ES-I3 (cell line): ENCODE results near the gene FSTL5.
A peak's percentile ranks its signal among the peaks of the same experiment; 100 is the strongest.
"Not testable (repeated sequence)": the region's sequence is repeated elsewhere in the genome, so short reads cannot be mapped to it uniquely, and the experiment has no call there.

ENCODE experiments used
- H3K36me3 ChIP-seq: 2 replicates; pipeline ENCODE4 v1.6.1; 2013; ENCODE audit warnings: mild to moderate bottlenecking, low read length, control low read depth, moderate library complexity; ENCODE audit not compliant: insufficient read depth
- H3K4me1 ChIP-seq: 2 replicates; pipeline ENCODE4 v1.6.1; 2013; ENCODE audit warnings: mild to moderate bottlenecking, control low read depth, low read length; ENCODE audit not compliant: insufficient read depth
- H3K9ac ChIP-seq: 2 replicates; pipeline ENCODE4 v1.6.1; 2013; ENCODE audit warnings: low read depth, mild to moderate bottlenecking, low read length, moderate library complexity
- H3K9me3 ChIP-seq: 2 replicates; pipeline ENCODE4 v1.6.1; 2013; ENCODE audit warnings: mild to moderate bottlenecking, low read length, moderate library complexity; ENCODE audit not compliant: control insufficient read depth, insufficient read depth

FSTL5 gene

DNA sequence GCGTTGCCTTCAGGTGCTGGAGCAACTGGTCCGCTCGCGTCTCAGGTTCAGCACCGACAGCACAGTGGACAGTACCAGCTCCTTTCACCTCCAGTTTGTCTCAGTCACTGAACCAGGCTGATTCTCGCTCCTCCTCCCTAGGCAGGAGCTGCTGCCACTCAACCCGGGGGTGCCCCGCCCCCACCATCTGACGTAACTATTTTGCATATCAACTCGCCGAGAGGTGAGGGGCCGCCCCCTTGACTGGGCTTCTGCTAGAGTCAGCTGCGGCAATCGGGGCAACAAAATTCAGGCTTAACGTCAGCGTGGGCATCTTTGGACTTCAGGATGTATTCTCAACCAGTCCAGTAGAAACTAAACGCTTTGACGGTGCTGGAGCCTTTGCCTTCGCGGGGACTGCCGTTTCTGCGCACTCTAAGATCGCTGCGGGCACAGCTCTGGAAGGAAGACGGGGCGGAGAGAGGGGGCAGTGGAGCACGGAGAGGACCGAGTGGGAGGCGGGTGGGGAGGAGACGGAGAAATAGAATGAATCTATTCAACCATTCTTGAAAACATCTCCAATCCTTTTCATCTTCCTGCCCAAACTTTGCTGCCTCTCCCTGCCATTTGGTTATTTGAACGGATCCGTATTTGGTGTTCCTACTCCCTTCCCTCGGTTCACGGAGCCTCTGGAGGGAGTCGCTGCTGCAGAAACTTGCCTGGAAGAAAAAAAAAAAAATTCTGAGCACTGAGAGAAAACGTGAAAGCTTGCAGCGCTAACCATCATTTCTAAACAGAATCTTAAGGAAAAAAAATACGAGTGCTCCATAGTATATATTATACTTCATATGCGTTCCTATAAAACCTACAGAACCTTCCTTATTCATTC is at the start of gene FSTL5:
Gene FSTL5 (minus strand): TSS at position 109 of the 868 bp plus-strand sequence. CDS start 52,604 bp downstream, outside the sequence.
- H3K4me1 ChIP-seq = no peaks in the 10 kb centered on the region
- H3K9ac ChIP-seq = peak within 1 kb of the TSS; percentile 92
- H3K9me3 ChIP-seq = no peaks in the 10 kb centered on the region
- H3K36me3 ChIP-seq = no peaks in the 10 kb centered on the region

DNA sequence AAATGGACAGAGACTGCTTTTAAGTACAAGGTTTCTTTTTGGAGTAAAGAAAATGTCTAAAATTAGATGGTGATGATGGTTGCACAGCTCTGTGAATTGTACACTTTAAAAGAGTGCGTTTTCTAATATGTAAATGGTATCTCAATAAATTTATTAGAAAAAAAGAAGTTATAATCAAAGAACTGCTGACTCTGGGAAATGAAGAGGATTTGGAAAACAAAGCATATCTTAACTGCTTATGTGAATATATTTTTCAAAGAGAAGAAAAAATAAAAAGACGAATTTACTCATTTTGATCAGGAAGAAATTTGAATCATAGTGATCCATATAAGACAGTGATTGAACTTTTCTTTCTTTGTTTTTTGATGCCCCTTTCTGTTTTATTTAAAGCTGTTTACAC is 45.9 kb upstream of the FSTL5 start:
- Histone ChIP-seq H3K4me1 (no peaks in the 10 kb centered on the region), H3K36me3 (no peaks in the 10 kb centered on the region), H3K9ac (no peak overlapping the region), H3K9me3 (no peaks in the 10 kb centered on the region)

DNA sequence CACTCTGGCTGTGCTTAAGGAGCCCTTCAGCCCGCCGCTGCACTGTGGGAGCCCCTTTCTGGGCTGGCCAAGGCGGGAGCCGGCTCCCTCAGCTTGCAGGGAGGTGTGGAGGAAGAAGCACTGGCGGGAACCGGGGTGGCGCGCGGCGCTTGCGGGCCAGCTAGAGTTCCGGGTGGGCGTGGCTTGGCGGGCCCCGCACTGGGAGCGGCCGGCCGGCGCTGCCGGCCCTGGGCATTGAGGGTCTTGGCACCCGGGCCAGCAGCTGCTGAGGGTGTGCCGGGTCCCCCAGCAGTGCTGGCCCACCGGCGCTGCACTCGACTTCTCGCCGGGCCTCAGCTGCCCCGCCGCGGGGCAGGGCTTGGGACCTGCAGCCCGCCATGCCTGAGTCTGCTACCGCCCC is 39.7 kb upstream of the FSTL5 start:
- not testable (repeated sequence) for H3K9ac ChIP-seq, H3K9me3 ChIP-seq, H3K4me1 ChIP-seq, H3K36me3 ChIP-seq

DNA sequence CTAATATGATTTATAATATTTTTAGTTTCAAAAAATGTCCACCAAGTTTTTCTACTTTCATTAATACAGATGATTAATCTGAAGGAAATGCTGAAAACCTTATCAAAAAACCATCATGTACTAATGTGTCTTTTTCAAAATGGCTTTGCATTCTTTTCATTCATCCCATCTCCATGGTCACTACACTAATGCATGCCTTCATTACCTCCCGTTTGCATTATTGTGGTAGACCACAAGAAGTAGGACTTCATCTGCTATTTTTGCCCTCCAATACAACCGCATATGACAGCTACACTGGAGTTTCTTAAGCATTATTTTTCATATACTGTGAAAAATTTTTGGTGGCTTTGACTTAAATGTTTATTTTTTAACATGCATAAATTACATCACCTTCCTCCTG is 37.9 kb upstream of the FSTL5 start:
- Histone ChIP-seq H3K9me3 (no peaks in the 10 kb centered on the region), H3K36me3 (no peaks in the 10 kb centered on the region), H3K4me1 (no peaks in the 10 kb centered on the region), H3K9ac (no peak overlapping the region)

DNA sequence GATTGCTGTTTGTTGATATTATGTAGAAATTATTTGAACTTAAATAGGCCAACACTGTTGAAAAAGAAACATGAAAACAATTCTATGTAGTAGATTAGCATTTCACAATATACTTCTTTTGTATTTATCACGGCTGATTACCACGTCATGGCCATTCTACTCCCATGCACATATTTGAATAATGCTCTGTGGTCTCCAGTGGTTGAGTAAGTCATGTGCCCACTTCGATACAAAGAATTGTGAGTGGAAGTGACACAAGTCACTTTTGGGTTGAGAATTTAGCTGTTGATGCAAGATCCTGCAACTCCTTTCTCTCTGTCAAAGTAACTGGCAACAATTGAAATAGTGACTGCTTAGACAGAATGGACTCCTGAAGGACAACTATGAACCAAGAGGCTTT is 6.7 kb upstream of the FSTL5 start:
- Histone ChIP-seq H3K36me3 (no peaks in the 10 kb centered on the region), H3K9ac (no peak overlapping the region), H3K9me3 (no peaks in the 10 kb centered on the region), H3K4me1 (no peaks in the 10 kb centered on the region)

DNA sequence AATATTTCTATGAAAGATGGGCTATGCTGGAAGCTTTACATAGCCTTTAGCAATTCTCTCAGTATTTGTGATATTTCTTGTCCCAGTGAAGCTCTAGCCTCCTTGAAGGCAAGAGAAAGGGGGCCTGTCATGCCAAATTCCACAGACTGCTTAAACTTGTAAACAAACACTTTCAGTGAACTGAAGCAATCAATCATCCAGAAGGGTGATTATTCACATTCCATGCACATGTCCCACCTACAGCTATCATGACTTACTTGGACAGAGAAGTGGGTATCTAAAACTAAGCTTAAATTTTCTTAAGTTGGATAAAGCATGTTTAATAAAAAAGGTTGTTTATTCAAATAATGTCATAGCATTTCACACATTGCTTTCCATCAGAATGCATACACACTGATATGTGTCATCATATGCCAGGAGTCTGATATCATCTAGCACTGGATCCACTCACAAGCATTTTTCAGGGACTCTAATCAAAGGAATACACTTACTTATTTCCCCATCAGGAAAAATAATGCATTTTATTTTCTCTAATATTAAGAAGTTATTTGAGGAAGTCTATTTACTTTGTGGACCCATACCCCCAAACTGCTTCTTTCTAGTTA is 1.2 kb upstream of the FSTL5 start:
- Histone ChIP-seq H3K36me3 (no peaks in the 10 kb centered on the region), H3K9me3 (no peaks in the 10 kb centered on the region), H3K9ac (no peak overlapping the region), H3K4me1 (no peaks in the 10 kb centered on the region)

DNA sequence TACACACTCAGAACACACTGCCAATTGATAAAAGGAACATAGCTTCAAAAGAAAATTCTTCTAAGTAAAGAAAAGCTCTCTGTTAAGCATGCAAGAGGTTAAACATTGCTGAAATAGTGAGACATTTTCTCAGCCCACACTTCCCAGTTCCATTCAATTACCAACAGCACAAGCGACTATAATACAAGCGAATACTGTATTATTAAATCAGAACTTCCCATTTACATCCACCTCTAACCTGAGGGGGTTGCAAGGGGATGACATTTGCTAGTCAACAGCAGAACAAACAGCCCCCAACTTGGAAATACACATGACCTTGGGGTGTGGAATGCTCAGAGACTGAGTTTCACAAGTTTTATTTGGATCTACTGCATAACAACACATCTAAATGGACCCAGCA is 1.1 kb downstream of the FSTL5 start:
- Histone ChIP-seq H3K9me3 (no peaks in the 10 kb centered on the region), H3K4me1 (no peaks in the 10 kb centered on the region), H3K36me3 (no peaks in the 10 kb centered on the region), H3K9ac (no peak overlapping the region)

DNA sequence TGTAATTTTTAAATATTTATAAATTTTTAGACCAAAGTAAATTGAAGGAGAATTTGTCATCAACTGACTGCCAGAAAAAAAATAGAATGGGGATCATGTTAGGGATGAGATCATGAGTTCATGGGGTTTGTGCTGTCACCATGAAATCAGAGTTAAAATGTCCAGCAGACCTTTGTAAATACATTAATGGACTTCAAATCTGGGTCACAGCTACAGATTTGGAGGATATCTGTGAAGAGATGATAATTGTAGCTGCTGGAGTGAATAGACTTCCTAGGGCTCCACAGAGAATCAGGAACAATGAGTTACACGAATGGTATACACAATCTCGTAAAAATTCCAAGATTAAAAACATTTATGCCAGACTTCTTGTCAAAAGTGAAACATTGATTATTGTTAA is 6.6 kb downstream of the FSTL5 start:
- H3K4me1 ChIP-seq = no peaks in the 10 kb centered on the region
- H3K9me3 ChIP-seq = no peaks in the 10 kb centered on the region
- H3K9ac ChIP-seq = no peak overlapping the region
- no peaks in the 10 kb centered on the region for H3K36me3 ChIP-seq

DNA sequence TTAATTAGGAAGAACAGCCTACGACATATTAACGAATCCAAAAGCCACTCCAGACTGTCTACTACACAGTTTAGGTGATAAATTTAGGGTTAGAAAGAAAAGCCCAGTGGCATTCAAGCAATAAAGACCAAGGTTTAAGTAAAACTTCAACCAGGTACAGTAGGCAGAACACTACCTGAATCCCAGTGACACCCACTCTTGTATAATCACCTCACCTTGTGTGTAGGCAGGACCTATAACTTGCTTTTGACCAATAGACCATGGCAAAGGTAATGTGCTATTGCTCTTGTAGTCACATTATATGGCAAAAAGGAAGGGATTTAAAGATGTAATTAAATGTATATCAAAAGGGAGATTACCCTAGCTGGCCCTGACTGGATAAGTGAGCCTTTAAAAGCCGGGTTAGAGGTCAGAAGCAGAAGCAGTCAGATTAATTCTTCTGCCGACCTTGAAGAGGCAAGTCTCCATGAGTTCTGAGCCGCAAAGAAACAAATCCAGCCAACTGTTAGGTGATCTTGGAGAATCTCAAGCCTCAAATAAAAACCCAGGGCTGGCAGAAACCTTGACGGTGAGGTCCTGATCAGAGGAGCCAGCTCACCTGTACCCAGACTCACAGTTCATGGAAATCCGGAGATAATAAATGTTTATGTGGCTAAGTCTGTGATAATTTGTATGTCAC is 8.8 kb downstream of the FSTL5 start:
- Histone ChIP-seq H3K9ac (no peak overlapping the region), H3K36me3 (no peaks in the 10 kb centered on the region), H3K9me3 (no peaks in the 10 kb centered on the region), H3K4me1 (no peaks in the 10 kb centered on the region)

DNA sequence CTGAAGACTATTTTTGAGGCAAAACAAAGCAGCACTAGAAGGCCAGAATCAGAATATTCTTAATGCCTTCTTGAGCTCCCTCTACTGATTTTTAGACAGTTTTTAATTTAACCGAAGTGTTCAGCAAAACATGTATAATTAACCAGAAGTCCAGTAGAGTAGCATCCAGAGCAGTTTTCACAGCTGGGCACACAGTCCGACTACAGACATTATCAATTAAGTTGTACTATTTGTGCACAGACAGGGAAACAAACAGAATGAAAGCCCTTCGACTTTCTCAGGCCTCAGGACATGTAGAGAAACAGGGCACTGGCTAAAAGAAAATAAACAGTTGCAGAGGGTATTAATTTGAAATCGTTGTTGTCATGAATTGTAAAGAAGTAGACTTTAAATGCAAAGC is 11.9 kb downstream of the FSTL5 start:
- Histone ChIP-seq H3K9ac (no peak overlapping the region), H3K36me3 (no peaks in the 10 kb centered on the region), H3K4me1 (no peaks in the 10 kb centered on the region), H3K9me3 (no peaks in the 10 kb centered on the region)

DNA sequence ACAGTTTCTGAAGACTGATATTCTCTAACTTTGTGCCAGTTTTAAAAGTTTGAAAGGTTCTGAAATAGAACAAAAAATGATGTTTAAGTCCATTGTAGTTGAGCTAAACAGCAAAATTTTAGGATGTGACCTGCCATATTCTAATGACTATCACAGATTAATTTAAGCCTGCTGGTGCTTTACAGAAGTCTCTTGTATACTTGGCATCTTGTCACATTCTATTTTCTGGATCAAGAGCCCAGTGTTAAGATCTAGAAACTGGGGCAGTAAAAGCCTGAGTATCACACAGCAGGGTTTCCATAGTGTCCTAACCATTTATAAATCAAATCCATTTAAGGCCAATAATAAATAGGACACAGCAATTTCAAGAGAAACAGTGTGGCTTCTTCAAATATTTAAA is 12.4 kb downstream of the FSTL5 start:
- Histone ChIP-seq H3K9me3 (no peaks in the 10 kb centered on the region), H3K36me3 (no peaks in the 10 kb centered on the region), H3K4me1 (no peaks in the 10 kb centered on the region)

DNA sequence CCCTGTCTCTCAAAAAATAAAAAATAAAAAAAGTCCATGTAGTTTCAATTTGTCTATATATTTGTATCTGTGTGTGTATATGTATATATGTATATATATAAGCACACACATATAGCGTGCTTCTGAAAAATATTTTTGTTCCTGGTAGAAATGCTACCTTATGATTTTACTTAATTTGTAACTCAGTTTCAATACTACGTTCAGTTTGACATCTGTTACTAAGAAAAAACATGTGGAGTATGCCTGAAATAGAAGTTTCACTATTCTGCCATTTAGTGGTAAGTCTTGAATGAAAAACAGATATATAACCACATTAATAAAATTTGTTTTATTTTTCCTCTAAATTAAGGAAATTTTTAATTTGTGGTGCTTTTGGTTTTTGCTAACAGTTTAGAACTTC is 14.2 kb downstream of the FSTL5 start:
- H3K4me1 ChIP-seq = no peaks in the 10 kb centered on the region
- no peak overlapping the region for H3K9ac ChIP-seq
- H3K36me3 ChIP-seq = no peaks in the 10 kb centered on the region
- no peaks in the 10 kb centered on the region for H3K9me3 ChIP-seq

More for the DNA sequence above, 12.4 kb downstream of the FSTL5 start:
- H3K9ac ChIP-seq = no peak overlapping the region

DNA sequence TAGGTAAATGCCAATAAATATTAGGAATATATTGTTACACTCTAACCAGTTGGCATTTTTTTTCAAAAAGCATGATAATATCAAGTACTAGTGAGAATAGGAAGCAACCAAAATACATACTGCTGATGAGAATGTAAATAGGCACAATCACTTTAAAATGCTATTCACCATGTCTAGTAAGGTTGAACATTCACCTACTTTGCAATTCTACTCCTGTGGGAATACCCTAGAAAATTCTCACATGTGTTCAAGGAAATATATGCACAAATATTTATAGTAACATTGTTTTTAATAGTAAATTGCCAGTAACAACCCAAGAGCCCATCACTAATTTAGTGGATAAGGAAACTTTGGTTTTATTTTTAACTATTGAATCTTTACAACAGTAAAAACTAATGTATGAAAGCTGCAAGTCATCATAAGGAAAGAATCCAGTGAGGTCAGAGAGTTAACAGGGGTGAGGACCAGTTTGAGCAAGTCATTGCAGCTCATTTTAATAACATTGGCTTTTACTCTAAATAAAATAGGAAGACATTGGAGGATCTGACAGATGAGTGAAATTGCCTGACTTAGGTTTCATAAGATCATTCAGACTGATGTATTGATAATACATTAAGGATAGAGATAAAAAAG is 23.6 kb downstream of the FSTL5 start:
- Histone ChIP-seq H3K4me1 (no peaks in the 10 kb centered on the region), H3K9me3 (no peaks in the 10 kb centered on the region), H3K9ac (no peak overlapping the region), H3K36me3 (no peaks in the 10 kb centered on the region)

DNA sequence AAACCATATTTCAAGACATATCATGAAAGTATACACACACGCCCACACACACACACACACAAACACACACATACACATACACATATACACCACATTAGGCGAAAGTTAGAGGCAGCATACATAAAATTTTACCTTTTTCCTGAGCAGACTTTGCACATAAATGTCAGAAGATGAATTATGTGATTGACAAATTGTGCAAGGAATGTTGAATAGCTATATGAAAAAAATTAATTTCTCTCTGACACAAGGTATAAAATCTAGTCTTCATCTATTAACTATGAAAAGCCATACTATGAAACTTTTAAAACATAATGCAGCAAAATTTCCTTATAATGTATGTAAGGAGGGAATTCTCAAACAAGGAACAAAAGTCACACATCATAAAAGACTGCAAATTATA is 24.4 kb downstream of the FSTL5 start:
- H3K36me3 ChIP-seq = no peaks in the 10 kb centered on the region
- H3K9me3 ChIP-seq = no peaks in the 10 kb centered on the region
- H3K4me1 ChIP-seq = peaks cover 3% of the 10 kb centered on the region; the same call in 1 of the 2 replicates
- no peak overlapping the region for H3K9ac ChIP-seq
